GM18951 (cell line): Measurements from ENCODE around the gene VDR.
"Not testable (repeated sequence)": the region's sequence is repeated elsewhere in the genome, so short reads cannot be mapped to it uniquely, and the experiment has no call there.

Source experiments
- POLR2A ChIP-seq: IDR thresholded peaks from 4 replicates; pipeline ENCODE4 v1.6.1; 2011; ENCODE audit warnings: mild to moderate bottlenecking; ENCODE audit not compliant: insufficient read length, insufficient read depth; ENCODE audit errors: extremely low read depth
- in situ Hi-C: fragments of 300-500 bp; cut with MboI; formaldehyde crosslinking; loops from one replicate; pipeline ENCODE4 v1.12.0; 2022; ENCODE audit warnings: low sequenced_read_pairs, mixed read lengths, inconsistent platforms; ENCODE audit not compliant: unreplicated experiment

Gene VDR

DNA sequence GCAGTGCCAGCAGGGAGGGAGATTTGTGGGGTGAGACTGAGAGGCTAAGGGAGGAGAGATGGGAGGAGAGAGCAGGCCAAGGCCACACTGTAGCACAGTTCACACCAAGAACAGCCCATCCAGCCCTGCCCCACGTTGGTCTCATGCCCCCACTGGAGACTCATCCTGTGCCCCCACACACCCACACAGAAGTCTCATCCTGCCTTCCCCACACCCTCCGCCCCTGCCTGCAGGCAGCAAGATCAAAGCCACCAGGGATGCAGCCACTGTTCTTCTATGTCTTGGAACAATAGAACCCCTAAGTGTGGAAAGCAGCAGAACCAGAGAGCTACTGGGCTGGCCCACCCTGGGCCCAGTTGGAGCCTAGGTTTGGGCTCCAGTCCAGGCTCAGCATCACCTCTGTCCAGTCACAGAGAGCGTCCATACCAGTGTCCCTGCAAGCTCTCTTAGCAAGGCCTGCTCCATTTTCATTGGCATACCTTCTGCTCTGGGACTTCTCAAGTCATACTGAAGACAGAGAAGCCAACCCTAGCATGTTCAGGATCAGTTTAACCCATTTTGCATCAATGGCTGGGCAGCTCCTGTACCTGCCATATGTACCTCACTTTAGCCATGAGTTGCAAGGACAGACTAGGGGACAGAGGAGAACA, 53.4 kb downstream of the VDR start:
- no peak for TF ChIP-seq POLR2A
- in situ Hi-C loops, result no loop called here

- no peak for TF ChIP-seq POLR2A
- in situ Hi-C loops, result no loop called here
Measured at GRCh38 chr12:47850153-47851084, 54.4 kb downstream of the VDR start.

DNA sequence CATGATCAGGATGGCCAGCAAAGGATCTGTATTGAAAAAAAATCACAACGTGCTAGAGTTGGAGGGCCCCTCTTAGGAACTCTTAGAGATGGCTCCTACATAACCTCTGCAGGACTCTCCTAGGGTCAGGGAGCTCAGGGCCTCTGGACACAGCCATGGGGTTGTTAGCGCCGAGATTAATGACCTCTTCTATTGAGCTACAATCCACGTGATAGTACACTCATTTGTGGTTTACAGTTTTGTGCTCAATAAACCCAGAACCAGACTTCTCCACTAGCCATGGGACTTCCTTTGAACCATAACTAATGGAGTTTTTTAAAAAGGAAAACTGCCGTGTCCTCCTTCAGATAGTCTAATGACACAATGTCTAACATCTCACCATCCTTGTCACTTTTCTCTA, 55.5 kb downstream of the VDR start:
- in situ Hi-C loops, result no loop called here

GRCh38 chr12:47848853-47849252, 55.9 kb downstream of the VDR start:
- TF ChIP-seq POLR2A, result no peak
- in situ Hi-C loops, result no loop called here

More for the DNA sequence above, 55.5 kb downstream of the VDR start:
- TF ChIP-seq POLR2A, result no peak

GRCh38 chr12:47846294-47846996, 58.3 kb downstream of the VDR start:
- in situ Hi-C loops, result no loop called here
- TF ChIP-seq POLR2A, result no peak

- TF ChIP-seq POLR2A, result no peak
- in situ Hi-C loops, result no loop called here
Measured at GRCh38 chr12:47845081-47845480, 59.7 kb downstream of the VDR start.

- in situ Hi-C loops, result no loop called here
- TF ChIP-seq POLR2A, result no peak
Measured at GRCh38 chr12:47844264-47845019, 60.4 kb downstream of the VDR start.

- no peak for TF ChIP-seq POLR2A
- in situ Hi-C loops, result no loop called here
Measured at GRCh38 chr12:47843226-47843980, 61.4 kb downstream of the VDR start.

GRCh38 chr12:47842543-47842942, 62.3 kb downstream of the VDR start:
- in situ Hi-C loops, result not testable (repeated sequence)

- in situ Hi-C loops, result no loop called here
- TF ChIP-seq POLR2A, result no peak
Measured at GRCh38 chr12:47841910-47842309, 62.9 kb downstream of the VDR start.

- in situ Hi-C loops, result no loop called here
- TF ChIP-seq POLR2A, result no peak
Measured at GRCh38 chr12:47841501-47841900, 63.3 kb downstream of the VDR start.

DNA sequence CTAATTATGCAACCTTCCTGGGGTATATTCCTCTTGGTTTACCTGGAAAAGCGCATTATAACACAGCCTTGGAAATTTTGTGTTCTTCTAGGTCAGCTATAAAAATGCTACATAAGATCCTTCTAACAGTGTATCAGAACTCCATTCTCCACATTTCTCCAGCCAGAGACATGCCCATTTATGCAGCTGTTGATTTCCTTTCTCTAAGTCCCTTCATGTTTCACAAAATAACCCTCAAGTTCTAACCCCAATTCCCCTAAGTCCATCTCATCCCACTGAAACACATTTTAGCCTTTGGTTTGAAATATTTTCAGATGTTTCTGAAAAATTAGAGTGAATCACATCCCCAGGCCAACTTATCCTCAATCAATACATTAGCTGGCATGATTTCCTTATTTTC, 64.2 kb downstream of the VDR start:
- no peak for TF ChIP-seq POLR2A
- in situ Hi-C loops, result no loop called here
